GM18951 (cell line): ENCODE measurements around the gene GPX6.

Source experiments
- POLR2A ChIP-seq: IDR thresholded peaks from 4 replicates; pipeline ENCODE4 v1.6.1; 2011; ENCODE audit warnings: mild to moderate bottlenecking; ENCODE audit not compliant: insufficient read length, insufficient read depth; ENCODE audit errors: extremely low read depth
- in situ Hi-C: fragments of 300-500 bp; cut with MboI; formaldehyde crosslinking; loops from one replicate; pipeline ENCODE4 v1.12.0; 2022; ENCODE audit warnings: low sequenced_read_pairs, mixed read lengths, inconsistent platforms; ENCODE audit not compliant: unreplicated experiment

The GPX6 gene, protein sequence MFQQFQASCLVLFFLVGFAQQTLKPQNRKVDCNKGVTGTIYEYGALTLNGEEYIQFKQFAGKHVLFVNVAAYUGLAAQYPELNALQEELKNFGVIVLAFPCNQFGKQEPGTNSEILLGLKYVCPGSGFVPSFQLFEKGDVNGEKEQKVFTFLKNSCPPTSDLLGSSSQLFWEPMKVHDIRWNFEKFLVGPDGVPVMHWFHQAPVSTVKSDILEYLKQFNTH

DNA sequence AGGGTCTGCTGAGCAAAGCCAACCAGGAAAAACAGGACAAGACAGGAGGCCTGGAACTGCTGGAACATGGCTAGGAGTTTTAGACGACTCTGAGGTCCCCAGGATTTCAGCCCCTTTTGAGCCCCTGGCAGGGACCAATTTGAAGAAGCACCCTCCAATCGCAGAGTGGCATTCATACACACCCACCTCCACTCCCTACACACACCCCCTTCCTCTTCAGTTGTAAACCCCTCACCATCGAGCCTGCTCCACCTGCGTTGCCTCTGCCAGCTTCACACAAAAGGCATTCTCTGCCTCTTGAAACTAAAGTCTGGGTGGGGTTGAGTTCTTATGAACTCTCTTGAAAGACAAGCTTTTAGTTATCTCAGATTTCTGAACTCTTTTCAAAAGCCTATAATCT is at the start of gene GPX6:
GPX6 (minus strand) TSS at position 118 of the 400 bp plus-strand sequence; CDS start at position 68, 50 bp downstream.
- TF ChIP-seq POLR2A: no peak
- in situ Hi-C loops: no loop called here

DNA sequence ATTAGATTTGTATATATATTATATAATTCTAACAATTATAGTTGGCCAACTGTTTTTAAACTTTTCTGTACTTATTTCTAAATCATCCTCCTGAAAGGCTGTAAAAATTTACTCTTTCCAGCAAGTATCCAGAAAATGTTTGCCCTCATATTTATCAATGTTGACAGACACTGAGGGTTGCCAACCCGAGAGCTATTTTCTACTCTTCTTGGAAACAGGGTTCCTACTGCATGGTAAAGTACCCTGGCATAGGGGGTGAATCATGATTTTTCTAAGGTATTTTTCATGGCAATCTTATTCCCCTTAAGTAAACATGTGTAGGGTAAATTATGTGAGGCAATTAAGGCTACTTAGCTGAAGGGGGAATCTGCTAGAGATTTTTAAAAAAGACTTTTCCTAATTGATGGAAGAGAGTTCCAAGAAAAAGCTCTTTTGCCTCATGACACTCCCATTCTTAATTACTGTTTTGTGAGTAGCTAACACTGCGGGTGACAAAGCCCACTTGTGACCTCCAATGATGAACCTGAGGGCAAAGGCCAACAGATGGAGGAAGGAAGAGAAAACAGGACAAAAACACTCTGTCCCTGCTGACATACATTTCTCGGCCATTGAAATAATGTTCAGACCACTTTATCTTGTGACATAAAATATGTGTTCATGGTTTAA is 48.0 kb upstream of the GPX6 start:
- in situ Hi-C loops: no loop called here
- TF ChIP-seq POLR2A: no peak

DNA sequence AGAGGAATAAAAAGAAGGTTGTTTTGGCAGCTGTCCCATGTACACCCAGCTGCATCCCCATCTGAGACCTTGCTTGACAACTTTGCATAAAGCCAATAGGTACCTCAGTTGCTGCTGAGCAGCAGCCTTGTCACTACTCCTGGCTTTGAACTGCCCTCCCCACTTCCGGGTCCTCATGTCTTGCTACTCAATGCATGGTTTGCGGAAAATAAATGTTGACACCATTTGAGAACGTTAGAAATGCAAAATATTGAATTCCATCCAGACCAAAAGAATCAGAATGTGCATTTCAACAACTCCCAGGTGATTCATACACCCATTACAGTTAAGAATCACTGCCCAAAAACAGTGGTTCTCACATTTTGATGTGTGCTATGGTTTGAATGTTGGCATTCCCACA is 43.0 kb upstream of the GPX6 start:
- no peak for TF ChIP-seq POLR2A
- in situ Hi-C loops: no loop called here

DNA sequence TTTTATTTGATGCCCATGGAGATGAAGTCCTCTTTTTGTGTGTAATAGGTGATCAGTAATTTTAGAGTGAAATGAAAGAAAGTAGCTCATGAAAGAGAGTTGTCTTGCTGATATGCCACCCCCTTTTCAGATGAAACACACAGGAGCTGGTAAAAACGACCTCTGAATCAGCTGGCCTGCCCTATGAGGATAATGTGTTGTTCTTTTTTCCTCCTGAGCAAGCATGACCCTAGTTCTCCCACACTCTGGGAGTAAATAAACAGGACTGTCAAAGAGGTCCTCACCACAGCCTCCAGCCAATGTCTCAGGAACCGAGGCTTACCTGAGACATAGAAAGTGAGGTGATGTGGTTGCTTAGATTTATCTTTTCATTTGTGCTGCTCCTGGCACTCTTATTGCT is 39.5 kb upstream of the GPX6 start:
- TF ChIP-seq POLR2A: no peak
- in situ Hi-C loops: no loop called here

DNA sequence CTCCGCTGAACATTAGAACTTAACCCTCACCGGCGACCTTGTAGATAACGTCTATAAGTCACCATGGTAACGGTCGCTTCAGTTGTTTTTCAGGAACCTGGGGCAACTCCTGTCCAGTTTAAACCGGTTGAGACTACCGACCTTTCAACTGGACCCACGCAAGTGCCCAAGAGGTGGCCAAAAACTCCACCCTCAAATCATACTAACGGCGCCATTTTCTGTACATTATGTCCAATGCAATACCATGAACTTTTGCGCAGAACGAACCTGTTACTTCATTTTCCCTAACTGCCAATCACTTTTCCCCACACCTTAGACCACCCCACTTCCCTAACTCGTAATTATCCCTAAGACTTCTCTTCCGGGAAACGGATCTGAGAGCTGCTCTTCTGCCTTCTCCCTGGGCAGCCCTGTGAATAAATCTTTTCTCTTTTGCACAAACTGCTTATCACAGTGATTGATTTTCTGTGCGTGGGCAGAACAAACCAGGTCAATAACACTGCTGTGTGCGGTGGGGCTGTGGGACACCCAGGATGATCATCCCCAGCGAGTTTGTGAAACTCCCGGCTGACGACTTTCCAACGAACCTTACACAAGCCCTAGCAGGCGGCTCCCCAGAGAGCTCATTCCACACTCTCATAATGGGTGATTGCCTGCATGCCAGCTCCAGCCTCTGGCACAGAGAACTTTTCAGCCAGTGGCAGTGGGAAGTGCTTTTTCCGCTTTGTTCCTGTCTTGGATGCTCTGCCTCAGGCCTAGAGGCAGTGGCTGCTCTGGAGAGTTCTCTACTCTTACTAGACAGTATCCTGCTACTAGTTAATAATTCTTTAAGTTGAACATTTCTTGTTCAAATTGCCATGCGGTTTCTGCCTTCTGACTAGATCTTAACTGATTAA is 38.6 kb upstream of the GPX6 start:
- TF ChIP-seq POLR2A: no peak
- in situ Hi-C loops: no loop called here

DNA sequence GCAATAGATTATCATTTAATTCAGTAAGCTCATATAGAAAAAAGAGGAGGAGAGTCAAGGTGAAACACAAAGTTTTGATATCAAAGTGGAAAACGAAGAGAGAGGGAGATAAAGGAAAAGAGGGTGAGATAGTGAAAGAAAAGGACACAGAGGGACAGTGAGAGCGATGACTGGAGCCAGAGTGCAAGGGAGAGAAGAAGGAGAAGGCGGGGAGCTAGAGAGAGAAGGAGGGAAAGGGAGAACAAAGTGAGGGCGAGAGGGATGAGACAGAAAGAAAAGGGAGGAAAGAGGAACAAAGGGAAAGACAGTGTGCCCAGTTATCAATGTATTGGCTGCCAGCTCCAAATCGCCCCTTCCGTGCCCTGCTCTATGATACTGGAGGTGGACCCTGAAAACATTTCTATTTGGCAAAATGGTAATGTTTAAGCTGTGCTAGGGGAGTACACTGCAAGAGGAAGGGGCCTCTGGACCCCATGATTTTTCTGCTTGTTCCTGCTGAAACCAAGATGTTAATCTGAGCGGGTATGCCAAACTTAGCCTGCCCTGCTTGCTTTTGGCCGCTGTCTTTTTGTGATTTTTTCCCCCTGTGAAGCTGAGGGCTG is 37.9 kb upstream of the GPX6 start:
- in situ Hi-C loops: no loop called here
- TF ChIP-seq POLR2A: no peak

DNA sequence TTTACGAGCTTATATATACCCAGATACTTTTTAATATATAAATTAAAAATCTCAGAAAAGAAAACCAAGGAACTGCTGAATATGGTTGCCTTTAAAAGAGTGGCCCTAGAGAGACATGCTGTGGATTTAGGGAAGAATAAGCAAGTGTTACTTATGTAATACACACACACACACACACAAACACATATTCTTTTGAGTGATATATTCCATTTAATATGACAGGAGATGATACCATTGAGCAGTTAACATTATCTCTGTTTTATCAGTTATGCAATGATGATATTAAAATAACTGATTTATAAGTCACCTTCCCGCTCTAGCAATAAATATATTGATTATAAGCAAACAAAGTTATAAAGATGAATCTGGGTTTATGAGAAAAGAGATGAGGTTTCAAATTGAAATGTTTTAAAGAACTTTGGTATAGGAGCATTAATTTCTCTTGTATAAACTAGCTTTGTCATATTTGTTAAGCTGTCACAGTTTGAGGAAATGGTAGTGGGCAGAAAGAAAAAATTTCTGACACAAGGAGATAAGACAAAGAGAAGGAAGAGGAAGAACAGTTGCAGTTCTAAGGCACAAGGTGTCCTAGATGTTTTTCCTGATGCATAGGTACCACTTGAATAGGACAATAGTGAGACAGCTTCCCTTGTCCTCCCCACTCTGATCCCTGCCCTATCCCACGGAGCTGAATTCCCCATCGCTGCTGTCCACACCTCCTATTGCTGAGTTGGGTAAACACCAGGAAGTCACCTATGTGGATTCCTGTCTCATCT is 36.5 kb upstream of the GPX6 start:
- in situ Hi-C loops: no loop called here
- no peak for TF ChIP-seq POLR2A

DNA sequence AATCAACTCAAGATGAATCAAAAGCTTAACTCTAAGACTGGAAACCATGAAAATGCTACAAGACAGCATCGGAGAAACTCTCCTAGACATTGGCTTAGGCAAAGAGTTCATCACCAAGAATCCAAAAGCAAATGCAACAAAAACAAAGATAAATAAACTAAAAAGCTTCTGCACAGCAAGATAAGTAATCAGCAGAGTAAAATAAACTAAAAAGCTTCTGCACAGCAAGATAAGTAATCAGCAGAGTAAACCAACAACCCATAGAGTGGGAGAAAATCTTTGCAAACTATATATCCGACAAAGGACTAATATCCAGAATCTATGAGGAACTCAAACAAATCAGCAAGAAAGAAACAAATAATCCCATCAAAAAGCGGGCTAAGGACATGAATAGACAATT is 31.4 kb upstream of the GPX6 start:
- in situ Hi-C loops: loop anchor here (10.0 kb wide), 1 partner anchor 108 kb away; no protein-coding TSS in a partner anchor

DNA sequence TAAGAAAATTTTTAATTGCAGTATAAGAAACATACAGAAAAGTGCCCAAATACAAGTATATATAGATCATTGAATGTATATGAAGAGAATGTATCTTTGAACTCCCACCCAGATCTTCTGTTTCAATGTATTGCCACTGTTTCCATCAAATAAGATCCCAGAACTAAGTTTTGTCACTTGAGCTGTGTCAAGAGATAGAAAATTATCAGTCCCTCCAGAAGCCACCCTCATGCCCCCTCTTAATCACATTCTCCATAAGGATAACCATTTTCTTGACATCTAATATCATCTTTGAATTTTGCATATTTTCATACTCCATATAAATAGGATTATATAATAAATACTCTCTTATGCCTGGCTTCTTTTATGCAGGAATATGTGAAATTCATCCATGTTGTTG is 30.4 kb upstream of the GPX6 start:
- in situ Hi-C loops: loop anchor here (10.0 kb wide), 1 partner anchor 109 kb away; no protein-coding TSS in a partner anchor
- no peak for TF ChIP-seq POLR2A

DNA sequence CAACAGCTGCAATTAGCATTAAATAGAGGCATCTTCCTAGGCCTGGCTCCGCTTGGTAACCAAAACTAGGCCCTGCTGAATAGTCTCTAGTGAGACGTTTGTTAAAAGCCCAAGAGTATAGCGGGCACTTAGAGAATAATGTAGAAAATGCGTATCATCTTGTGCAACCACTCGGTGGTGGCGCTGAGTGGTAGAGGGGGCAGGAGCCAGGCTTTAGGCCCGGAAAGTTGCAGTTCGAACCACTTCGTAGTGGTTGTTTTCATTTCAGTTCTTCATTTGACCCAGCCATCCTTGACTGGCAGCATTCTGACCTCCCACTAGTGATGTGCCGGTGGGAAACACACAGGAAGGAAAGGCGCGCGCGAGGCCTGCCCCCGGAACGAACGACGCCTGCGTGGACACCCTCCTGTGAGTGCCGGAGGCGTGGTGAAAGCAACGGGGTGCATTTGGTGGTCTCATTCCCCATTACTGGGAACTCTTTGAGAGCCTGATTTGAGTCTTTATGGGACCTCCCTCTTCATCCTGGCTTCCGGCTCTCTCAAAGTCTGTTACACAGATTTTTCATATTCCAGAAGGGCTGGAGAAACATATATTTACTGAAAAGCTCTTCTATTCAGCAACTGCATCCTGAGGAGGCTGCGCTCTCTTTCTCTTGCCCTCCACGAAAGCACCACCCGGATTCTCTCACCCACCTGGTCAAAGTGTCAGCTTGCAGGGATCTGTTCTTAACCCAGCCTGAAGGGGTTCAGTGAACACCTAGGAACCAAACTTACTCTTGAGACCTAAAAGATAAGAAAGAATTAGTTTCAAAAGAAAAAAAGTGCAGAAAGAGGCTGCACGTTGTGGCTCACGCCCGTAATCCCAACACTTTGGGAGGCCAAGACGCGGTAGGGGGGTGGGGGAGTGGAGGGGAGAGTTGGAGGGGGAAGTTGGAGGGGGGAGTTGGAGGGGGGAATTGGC is 28.3 kb upstream of the GPX6 start:
- TF ChIP-seq POLR2A: no peak
- in situ Hi-C loops: loop anchor here (10.0 kb wide), 1 partner anchor 111 kb away; no protein-coding TSS in a partner anchor

DNA sequence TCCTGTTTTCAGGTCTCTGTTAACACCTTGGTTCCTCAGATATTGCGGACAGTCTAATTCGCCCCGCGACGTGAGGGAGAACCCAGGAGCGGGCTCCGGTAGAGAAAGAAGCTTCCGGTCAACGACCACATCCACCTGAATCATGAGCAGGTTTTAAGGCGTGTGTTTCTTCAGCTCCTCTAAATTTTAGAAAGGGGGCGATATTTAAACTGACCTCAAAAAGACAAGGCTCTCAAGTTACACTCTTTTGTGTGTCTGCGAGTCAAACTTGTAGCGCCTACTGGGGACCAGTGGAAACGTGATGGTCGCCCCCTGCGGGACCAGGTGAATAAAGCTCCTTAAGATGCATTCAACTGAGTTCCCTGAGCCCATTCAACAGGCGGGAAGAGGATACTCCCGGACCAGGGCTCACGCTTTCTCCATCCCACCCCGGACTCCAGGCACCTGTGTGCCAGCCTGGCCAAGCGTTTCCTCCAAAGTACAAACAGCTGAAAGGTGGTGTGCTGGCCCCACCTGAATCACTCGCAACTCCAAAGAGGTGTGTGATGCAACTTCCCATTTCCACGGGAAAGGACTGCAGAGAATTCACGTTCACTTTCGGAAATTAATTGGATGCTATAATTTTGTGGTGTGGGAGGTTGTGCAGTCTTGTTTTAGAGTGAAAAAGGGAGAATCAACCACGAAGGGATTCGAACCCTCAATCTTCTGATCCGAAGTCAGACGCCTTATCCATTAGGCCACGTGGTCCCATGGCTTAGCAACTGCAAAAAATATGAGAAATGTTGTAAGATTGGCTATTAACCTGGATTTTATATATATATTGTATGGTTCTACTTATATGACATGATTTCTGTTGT is 27.1 kb upstream of the GPX6 start:
- no peak for TF ChIP-seq POLR2A
- in situ Hi-C loops: loop anchor here (10.0 kb wide), 1 partner anchor 112 kb away; no protein-coding TSS in a partner anchor

DNA sequence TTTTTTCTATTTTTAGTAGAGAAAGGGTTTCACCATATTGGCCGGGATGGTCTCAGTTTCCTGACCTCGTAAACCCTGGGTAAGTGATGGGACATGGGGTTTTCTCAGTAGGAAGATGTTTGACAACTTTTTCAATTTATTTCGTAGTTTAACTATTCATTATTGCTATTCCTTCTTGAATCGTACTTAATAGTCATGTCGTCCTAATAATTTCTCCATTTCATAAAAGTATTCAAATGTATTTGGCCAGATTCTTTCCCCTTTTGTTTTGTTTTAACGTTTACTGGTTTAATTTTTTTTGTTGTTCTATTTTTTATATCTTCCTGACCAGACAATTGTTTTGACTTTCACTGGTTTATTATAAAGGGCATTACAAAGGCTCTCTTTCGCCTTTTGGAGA is 26.4 kb upstream of the GPX6 start:
- in situ Hi-C loops: loop anchor here (10.0 kb wide), 1 partner anchor 113 kb away; no protein-coding TSS in a partner anchor
- TF ChIP-seq POLR2A: no peak
